Thyroid gland (tissue), 4 donors: ENCODE results near the gene ANKRD9.

Source experiments
- CTCF ChIP-seq, 6 experiments: fragments of 200-600 bp in 3 of 6; fragments of 450-650 bp in 3 of 6; sonication (generic) in 3 of 6; IDR thresholded peaks; one replicate each; pipeline ENCODE4 v1.5.1; 2016 to 2019; ENCODE audit warnings: antibody characterized with exemption in 6 of 6, mild to moderate bottlenecking in 2 of 6, inconsistent platforms in 1 of 6, moderate library complexity in 1 of 6
- POLR2A ChIP-seq, 2 donors: fragments of 450-650 bp; IDR thresholded peaks; one replicate each; pipeline ENCODE4 v1.6.1; 2017; ENCODE audit warnings: antibody characterized with exemption in 2 of 2, mild to moderate bottlenecking in 2 of 2, moderate library complexity in 1 of 2

- TF ChIP-seq CTCF (IDR thresholded peaks at IDR 0.05) (no peak), POLR2A (IDR thresholded peaks at IDR 0.05) (no peak)
Measured at GRCh38 chr14:102484316-102484715, 25.3 kb downstream of the ANKRD9 start.
